D721Med (cell line): ENCODE measurements around the gene ZNF507.

Experiments
- DNase-seq: peaks from one replicate; pipeline ENCODE4 v3.0.0; 2011; ENCODE audit warnings: low spot score; ENCODE audit not compliant: insufficient read length
- FAIRE-seq: peaks from 2 replicates; lab custom pipeline; 2011; peaks lifted over from hg19 to GRCh38; lab: Jason Lieb, UNC
- CTCF ChIP-seq: IDR thresholded peaks from 2 replicates; pipeline ENCODE4 v1.5.1; 2012; ENCODE audit warnings: mild to moderate bottlenecking, control low read depth; ENCODE audit not compliant: insufficient read depth; ENCODE audit errors: missing control alignments

ZNF507 gene

DNA sequence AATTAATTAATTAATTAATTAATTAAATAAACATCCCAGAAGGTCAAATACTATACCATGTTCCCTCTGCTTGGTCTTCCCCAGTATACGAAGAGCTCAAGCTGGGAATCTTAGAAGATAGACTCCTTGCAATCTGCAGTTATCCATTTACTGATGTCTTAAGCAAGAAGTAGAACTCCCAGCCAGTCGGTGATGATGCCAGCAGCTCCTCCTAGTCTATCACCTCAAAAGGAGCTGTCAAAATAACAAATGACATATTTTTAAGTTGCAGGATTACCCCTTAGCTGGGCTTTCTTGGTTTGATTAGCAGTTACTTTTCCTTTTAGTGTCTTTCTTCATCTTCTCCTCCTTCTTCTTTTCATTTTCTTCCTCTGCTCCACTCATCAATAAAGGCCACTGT is 6.0 kb upstream of the ZNF507 start:
- FAIRE-seq (no peak), DNase-seq (no peak)
- no peak for TF ChIP-seq CTCF

DNA sequence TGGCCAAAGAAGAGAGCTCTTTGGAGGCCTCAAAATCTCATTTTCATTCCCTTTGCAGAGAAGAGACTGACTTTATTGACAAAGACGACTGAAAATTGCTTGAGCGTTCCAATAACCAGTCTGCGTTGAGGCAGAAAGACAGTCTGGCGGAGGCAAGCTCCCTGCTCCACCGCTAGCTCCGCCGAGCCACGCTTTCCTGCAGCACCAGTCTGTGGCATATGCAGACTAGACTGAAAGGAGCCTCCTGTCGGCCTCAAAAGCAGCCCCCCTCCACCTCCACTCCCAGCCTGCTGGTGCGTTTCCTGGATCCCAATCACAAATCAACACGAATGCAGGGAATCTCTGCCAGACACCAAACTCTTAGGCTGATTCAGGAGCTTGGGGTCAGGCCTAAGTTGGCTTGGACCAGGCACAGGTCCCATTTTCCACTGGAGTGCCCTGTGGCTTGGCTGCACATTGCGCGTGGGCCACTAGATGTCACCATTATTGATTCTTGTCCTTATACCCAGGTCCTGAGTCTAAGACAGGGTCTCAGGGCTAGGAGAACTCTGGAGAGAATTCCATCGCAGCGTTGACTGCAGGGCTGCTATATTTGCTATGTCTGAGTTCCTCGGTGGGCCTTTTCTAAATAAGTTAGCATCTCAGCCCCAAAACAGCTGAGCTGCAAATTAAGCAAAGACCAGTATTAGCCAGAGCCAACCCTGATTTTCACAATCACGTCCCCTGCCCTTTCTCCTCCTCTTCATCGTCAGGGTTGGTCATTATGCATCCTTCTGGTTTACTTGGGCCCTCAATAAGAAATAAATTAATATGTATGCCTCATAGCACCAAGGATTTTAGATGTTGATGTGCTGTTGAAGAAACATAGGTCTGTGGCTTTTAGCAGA is 5.2 kb upstream of the ZNF507 start:
- FAIRE-seq (no peak), DNase-seq (peak; percentile 52)
- peak; percentile 72 for TF ChIP-seq CTCF

DNA sequence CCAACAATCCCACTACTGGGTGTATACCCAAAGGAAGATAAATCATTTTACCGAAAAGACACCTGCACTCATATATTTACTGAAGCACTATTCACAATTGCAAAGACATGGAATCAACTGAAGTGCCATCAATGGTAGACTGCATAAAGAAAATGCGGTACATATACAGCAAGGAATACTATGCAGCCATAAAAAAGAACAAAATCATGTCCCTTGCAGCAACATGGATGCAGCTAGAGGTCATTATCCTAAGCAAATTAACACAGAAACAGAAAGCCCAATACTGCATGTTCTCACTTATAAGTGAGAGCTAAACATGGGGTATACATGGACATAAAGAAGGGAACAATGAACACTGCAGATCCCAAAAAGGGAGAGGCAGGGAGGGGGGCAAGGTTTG is 2.7 kb upstream of the ZNF507 start:
- no peak for FAIRE-seq
- no peak for TF ChIP-seq CTCF
- no peak for DNase-seq

- FAIRE-seq (no peak), DNase-seq (no peak)
- no peak for TF ChIP-seq CTCF
These were observed 1.7 kb upstream of the ZNF507 start for GRCh38 chr19:32343550-32344262.

GRCh38 chr19:32346901-32347300 is 1.5 kb downstream of the ZNF507 start:
- DNase-seq, result no peak
- FAIRE-seq, result no peak
- no peak for TF ChIP-seq CTCF

- no peak for FAIRE-seq
- no peak for DNase-seq
- TF ChIP-seq CTCF, result no peak
These were observed 2.2 kb downstream of the ZNF507 start for GRCh38 chr19:32347573-32347972.
